ENCODE results near the gene MTMR6.

Gene MTMR6

GRCh38 chr13:25252225-25252624, 35.1 kb downstream of the MTMR6 start:
- TF ChIP-seq CTCF (conservative IDR thresholded peaks at IDR 0.05): no peak
- TF ChIP-seq ZFX (IDR thresholded peaks at IDR 0.05): no peak

GRCh38 chr13:25249001-25249543, 38.2 kb downstream of the MTMR6 start:
- H3K27ac ChIP-seq: no peak overlapping the region
- TF ChIP-seq CTCF (conservative IDR thresholded peaks at IDR 0.05): peak; percentile 93
- no peak for TF ChIP-seq ZFX (IDR thresholded peaks at IDR 0.05)

More at GRCh38 chr13:25252225-25252624, 35.1 kb downstream of the MTMR6 start:
- no peak overlapping the region for H3K27ac ChIP-seq

- no peak overlapping the region for H3K27ac ChIP-seq
- no peak for TF ChIP-seq CTCF (conservative IDR thresholded peaks at IDR 0.05)
- no peak for TF ChIP-seq ZFX (IDR thresholded peaks at IDR 0.05)
These were observed 39.2 kb downstream of the MTMR6 start for GRCh38 chr13:25248071-25248470.

GRCh38 chr13:25247360-25247759, 39.9 kb downstream of the MTMR6 start:
- no peak overlapping the region for H3K27ac ChIP-seq
- TF ChIP-seq CTCF (conservative IDR thresholded peaks at IDR 0.05): no peak

- H3K27ac ChIP-seq: no peak overlapping the region
- no peak for TF ChIP-seq CTCF (conservative IDR thresholded peaks at IDR 0.05)
- no peak for TF ChIP-seq ZFX (IDR thresholded peaks at IDR 0.05)
These were observed 43.2 kb downstream of the MTMR6 start for GRCh38 chr13:25244123-25244522.

GRCh38 chr13:25242956-25243355, 44.3 kb downstream of the MTMR6 start:
- TF ChIP-seq CTCF (conservative IDR thresholded peaks at IDR 0.05) (no peak), ZFX (IDR thresholded peaks at IDR 0.05) (no peak)
- H3K27ac ChIP-seq: no peak overlapping the region

- H3K27ac ChIP-seq: no peak overlapping the region
- TF ChIP-seq ZFX (IDR thresholded peaks at IDR 0.05) (no peak), CTCF (conservative IDR thresholded peaks at IDR 0.05) (no peak)
These were observed 46.3 kb downstream of the MTMR6 start for GRCh38 chr13:25241007-25241406.

Measured in C4-2B (cell line).